Measurements from ENCODE around the gene PFKL.
"Not testable (repeated sequence)": the region's sequence is repeated elsewhere in the genome, so short reads cannot be mapped to it uniquely, and the experiment has no call there.

- not testable (repeated sequence) for TF ChIP-seq CTCF (IDR thresholded peaks at IDR 0.05; ENCODE audit: low read length); EZH2 (optimal IDR thresholded peaks at IDR 0.05; ENCODE audit: low read depth, low read length)
Measured at GRCh38 chr21:44361903-44362302, 62.0 kb downstream of the PFKL start.

Measured in MM.1S (cell line).